ENCODE measurements around the gene ROR2.

GRCh38 chr9:91803151-91803940, 146.7 kb downstream of the ROR2 start:
- no peak for TF ChIP-seq EZH2 (IDR thresholded peaks at IDR 0.05; ENCODE audit: borderline replicate concordance, low read length)
- TF ChIP-seq CTCF (conservative IDR thresholded peaks at IDR 0.05 in 1 of 2, IDR thresholded peaks at IDR 0.05 in 1 of 2; ENCODE audit: extremely low read depth in 1 of 2, insufficient read depth in 1 of 2, low read depth in 1 of 2, low read length in 2 of 2): no peak

Data from mammary epithelial cell (primary cell).